HUDEP-2 (cell line): ENCODE results near the gene ATP2B2.
A peak's percentile ranks its signal among the peaks of the same experiment; 100 is the strongest.
"Not testable (repeated sequence)": the region's sequence is repeated elsewhere in the genome, so short reads cannot be mapped to it uniquely, and the experiment has no call there.

ENCODE experiments used
- DNase-seq, 76 experiments: peaks; one replicate each; lab custom pipeline; 2025; ENCODE audit not compliant: unreplicated experiment in 76 of 76; lab: John Stamatoyannopoulos, UW

Gene ATP2B2

DNA sequence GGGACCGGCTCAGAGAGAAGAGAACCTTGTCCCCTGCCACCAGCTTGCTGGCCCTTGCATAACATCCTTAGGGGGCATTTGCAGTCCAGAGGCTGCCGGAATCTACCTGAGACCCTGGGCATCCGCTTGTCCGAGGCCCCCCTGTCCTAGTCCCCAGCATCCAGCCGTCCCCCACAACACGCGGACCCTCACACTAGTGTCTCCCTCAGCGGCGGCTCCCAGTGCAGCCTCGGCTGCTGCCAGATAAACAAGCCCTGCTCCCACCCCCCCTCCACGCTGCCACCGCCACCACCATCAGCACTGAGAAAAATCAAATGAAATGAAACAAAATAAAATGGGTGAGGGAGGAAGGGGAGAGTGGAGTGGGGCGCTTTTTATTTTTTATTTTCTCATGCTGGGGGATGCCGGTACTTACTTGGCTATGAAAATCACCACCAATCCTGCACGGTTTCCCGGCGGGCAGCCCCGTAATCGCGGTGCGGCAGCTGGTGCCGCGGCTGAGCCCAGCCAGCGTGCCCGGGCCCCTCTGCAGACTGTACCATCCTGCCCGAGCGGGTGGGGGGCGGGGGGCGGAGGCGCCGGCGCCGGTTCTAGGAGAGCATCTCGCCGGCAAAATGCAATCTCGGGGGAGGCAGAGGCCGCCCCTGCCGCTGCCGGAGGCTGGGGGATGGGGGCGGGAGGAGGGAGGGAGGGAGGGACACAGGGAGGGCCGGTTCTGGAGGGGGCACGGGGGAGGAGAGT is at the start of gene ATP2B2:
ATP2B2 (minus strand) TSS at position 537 of the 741 bp plus-strand sequence. CDS start 56,043 bp downstream, outside the sequence.
- DNase-seq, result no peak

DNA sequence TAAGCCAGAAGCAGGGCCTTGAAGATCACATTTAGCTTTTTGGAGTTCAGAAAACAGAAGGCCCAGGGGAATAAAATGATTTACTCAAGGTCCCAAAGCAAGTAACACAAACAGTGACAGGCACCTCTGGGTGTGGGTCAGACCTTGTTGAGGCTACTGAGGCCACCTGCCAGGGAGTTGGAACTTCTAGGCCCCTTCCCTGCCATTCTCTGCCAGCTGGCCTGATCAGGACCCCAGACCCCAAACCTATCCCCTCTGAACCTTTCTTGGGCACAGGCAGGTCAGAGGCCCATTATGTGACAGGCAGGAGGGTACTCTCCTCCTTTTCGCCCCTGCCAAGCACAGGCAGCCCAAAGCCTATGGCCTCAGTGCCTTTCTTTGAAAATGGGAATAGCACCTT is 49.4 kb upstream of the ATP2B2 start:
- DNase-seq, result no peak

DNA sequence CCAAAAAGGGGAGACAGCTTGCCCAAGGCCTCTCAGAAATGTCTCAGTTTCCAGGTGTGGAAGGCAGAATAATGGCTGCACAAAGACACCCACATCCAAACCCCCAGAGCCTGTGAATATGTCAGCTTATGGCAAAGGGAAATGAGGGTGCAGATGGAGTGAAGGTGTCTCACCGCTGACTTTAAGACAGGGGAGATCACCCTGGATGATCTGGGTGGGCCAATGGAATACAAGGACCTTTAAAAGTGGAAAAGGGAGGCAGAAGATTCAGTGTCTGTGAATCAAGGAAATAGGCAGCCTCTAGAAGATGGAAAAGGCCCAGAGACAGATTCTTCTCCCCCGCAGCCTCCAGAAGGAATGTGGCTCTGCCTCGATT is 48.8 kb upstream of the ATP2B2 start:
- no peak for DNase-seq

DNA sequence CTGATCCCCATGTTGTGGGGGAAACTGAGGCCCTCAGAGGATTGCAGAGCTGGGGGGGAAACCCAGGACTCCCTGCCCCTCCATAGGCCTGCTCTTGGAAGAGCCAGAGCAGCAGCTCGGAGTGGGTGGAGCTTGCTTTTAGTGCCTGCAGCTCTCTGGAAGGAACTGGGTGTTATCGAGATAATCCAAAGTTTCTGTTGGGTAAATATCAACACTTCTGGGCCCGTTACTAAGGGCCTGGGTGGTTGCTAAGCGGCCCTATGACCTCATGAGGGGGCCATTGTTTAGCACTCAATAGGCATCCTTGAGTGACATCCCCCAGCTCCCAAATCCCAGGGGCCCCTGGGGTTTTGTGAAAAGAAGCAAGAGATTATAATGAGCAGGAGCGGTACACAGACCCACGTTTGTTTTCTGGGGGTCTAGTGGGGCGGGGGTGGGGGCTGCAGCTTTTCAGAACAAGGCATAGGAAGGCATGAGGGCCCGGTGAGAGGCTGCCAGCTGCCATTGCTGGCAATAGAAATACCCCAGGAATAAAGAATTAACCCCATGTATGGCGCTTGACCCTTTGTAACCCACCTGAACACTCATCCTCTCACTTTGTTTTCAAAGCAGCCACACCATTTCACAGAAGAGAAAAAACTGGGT is 48.3 kb upstream of the ATP2B2 start:
- DNase-seq, result peak in 73 of 76 experiments; percentile 10 to 87 (median 63)

DNA sequence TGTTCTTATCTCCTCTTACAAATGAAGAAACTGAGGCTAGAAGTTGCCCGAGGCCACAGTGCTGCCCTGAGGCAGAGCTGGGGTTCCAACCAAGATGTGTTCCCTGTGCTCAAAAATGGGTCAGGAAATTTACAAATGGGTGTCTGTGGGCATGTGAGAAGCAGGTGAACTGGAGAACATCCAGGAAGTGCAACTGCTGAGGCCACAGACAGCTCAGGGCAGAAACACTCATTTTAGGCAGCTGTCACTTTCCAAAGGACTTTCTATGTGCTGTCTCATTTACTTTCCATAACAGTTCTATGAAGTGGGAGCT is 47.2 kb upstream of the ATP2B2 start:
- peak in 5 of 76 experiments; percentile 10 to 34 (median 11) for DNase-seq

DNA sequence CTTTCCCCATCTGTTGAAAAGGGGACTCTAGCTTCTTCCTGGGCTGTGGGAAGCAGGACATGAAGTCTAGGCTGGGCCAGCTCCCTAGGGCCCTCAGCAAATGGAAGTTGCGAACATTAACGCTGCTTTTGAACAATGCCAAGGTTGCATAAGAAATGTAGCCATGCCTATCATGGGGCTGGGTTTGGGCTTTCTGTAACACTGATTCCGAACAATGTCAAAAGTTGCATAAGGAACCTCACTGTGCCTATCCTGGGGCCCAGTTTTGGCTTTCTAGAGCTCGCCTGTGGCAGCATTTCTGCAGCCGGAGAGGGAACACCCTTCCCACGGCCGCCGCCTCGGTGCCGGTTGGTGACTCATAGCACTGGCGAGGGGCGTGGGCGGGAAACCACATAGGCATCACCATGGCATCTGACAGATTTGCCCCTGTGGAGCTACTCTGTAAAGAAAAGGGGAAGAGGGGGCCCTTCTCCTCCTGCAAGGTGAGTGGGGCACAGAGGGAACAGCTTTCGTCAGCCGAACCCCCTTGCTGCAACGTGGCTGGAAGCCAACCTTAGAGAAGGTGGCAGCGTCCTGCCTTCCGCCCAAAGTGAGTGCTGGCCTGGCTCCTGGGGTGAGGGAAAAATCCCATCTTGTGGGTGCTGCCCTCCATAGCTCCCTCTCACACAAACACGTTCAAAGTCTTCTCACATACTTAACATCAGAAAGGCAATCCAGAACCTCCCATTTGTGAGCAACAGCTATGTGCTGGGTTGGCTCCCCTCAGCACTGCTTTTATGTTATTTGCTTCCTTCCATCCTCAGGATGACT is 46.6 kb upstream of the ATP2B2 start:
- DNase-seq, result peak in 75 of 76 experiments; percentile 35 to 95 (median 84)

DNA sequence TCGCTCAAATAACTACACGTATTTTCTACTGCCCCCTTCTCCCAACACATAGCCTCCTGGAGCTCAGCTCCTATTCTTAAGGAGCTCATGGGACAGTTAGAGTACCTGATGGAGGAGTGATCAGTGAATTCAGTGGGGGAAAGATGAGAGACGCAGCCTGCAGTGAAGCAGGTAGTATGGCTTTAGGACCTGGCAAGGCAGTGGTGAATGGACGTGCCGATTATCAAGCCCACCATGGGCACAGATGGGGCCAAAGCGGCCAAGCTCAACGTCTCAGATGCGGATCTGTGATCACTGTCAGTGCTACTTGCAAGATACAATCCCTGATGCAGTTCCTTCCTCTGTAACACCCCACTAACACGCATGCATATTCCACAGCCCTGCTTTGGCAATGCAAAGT is 45.8 kb upstream of the ATP2B2 start:
- peak in 2 of 76 experiments; percentile 11 to 42 for DNase-seq

DNA sequence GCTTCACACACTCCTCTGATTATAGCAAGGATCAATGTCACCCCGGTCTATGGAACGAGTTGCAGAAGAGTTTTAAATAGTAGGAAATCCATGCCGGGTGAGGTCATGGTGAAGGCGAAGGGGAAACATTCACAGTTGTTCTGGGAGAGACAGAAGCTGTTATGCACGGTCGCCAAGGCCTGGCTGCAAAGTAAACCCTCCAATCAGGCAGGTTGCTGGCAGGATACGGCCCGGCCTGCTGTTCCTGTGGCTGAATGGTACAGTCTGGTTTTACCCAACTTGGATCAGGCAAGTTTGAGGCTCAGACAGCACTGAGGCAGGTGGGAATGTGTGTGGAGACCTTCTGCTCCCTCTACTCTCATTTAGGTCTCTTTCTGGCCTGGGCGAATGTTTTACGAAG is 45.3 kb upstream of the ATP2B2 start:
- no peak for DNase-seq

DNA sequence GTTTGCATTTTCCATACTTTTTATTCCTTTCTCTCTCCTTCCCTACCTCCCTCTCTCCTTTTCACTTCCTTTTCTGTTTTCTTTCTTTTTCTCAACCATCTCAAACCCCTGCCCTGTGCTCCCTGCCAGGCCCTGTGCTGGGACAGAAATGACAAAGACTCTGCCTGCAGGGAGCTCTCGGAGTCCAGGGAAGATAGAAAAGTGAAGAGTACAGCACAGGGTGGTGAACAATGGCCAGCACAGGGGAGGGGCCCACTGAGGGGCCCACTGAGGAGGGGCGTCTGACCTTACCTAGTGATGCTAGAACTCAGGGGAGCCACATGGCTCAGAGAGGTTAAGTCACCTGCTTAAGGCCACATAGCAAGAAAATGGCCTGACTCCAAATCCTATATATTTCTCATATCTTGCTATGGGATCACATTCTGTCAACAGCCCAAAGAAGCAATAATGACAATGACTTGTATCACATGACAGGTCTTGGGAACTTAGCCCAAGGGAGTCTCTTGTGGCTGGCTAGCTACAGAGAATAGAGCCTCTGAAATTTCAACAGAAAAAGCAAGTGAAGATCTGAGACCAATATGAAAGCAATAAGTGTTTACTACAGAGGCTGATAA is 44.3 kb upstream of the ATP2B2 start:
- DNase-seq, result peak in 34 of 76 experiments; percentile 3 to 70 (median 40)

DNA sequence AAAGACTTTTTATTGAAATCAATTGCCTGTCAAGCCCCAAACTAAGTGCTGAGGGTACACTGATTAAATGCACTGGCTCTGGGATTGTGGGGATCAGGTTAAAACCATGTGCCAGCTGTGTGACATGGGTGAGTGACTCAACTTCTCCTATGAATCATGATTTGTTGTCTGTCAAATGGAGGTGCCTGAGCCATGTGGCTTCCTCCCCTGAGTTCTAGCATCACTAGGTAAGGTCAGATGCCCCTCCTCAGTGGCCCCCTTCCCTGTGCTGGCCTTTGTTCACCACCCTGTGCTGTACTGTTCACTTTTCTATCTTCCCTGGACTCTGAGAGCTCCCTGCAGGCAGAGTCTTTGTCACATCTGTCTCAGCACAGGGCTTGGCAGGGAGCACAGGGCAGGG is 43.6 kb upstream of the ATP2B2 start:
- DNase-seq, result peak in 9 of 76 experiments; percentile 10 to 58 (median 18)

DNA sequence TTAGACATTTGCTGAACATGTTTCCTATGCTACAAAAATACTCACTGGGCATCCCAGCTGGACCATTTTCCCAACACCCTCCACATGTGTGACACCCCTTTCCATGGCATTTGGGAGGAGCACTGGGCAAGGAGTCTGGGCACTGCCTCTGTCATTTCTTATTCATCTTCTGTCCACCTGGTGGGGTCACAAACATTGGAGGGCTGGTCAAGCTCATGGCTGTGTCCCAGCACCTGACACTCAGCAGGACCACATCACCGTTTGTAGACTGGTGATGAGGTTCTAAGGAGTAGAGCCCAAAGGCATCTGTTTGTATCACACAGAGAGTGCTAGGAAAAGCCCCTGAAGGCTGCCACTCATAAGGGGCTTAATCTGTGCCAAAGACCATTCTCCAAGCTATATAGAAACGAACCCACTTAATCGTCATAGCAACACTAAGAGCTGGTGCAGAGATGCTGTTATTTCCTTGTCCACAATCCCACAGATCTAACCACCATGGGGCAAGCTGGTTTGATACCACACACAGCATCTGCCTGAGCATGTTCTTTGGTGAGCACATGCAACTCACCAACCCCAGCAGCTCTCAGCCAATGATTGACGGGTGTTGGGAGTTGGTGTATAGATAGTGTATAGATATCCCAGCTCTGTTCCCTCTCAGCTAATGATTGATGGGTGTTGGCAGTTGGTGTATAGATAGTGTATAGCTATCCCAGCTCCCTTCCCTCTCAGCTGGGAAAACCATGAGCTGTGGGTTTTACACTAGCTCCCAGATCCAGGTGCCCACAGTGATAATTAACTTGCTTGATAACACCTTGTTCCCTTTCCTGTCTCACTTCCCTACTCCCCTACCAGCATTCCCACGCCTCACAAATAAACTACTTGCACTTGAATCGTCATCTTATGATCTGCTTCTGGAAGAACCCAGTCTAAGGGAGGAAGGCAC is 42.7 kb upstream of the ATP2B2 start:
- DNase-seq, result peak in 30 of 76 experiments; percentile 5 to 54 (median 22)

DNA sequence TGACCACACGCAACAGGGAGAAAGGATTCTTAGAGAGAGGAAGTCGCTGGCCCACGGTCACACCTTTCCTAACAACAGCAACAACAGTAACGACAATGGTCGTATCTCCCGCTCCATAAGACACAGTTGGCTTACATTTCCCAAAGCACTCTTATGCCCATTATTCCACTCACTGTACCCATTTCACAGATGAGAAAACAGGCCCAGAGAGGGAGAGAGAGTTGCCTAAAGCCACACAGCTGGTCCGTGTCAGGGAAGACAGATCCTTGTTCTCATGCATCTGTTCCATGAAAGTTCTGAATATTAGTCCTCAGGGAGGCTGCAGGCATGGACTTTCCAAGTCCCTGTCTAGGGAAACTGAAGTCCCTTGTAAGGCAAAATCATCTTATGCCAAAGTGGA is 42.0 kb upstream of the ATP2B2 start:
- no peak for DNase-seq

DNA sequence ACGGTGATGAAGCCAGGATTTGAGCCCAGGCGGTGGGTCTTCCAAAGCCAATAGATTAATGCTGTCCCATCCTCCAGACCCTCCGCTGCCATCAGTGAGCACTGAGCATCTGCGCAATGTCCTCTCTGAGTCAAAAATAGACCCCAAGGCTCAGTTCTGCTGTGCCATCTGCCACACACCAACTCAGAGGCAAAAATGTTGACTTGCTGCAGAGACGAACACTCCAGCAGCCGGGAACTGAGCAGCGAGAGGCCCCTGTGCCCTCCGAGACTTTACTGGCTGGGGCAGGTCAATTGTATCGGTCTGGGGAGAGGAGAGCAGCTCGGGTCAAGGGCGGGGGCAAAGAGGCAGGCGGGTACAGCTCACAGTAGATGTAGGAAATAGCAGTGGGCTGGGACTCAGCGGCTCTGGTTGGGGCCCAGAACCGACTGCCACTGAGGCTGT is 41.5 kb upstream of the ATP2B2 start:
- no peak for DNase-seq

DNA sequence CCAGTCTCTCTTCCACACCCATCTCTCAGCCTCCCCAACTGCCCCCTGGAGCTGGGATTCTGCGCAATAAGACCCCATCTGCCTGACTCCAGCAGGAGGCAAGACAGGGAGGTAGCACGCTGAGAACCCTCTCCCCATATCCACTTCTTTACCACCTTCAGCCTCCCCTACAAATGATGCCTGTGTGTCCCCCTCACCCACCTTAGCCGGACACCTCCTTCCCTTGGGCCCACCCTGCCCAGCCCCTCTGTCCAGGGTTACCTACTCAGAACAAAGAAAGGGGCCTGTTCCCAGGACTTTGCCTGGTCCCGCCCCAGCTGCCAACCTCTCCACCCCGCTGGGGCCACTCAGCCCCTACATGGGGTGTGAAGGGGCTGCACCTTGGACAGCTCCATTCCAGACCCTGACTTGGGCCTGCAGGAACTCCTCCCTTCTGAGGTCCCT is 40.8 kb upstream of the ATP2B2 start:
- DNase-seq, result no peak

DNA sequence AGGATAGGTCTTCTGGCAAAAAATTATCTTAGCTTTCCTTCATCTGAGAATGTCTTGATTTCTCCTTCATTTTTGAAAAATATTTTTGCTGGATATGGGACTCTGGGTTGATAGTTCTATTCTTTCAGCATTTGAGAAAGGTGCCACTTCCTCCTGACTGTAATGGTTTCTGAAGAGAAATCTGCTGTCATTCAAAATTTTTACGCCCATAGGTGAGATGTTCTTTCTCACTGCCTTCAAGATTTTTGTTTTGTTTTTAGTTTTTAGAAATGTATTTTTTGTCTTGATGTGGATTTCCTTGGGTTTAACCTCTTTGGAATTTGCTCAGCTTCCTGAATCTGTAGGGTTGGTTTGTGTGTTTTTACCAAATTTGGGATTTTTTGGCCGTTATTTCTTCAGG is 37.1 kb upstream of the ATP2B2 start:
- no peak for DNase-seq

DNA sequence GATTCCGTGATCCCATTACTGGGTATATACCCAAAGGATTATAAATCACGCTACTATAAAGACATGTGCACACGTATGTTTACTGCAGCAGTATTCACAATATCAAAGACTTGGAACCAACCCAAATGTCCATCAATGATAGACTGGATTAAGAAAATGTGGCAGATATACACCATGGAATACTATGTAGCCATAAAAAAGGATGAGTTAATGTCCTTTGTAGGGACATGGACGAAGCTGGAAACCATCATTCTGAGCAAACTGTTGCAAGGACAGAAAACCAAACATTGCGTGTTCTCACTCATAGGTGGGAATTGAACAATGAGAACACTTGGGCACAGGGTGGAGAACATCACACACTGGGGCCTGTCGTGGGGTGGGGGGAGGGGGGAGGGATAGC is 35.0 kb upstream of the ATP2B2 start:
- DNase-seq, result not testable (repeated sequence)

DNA sequence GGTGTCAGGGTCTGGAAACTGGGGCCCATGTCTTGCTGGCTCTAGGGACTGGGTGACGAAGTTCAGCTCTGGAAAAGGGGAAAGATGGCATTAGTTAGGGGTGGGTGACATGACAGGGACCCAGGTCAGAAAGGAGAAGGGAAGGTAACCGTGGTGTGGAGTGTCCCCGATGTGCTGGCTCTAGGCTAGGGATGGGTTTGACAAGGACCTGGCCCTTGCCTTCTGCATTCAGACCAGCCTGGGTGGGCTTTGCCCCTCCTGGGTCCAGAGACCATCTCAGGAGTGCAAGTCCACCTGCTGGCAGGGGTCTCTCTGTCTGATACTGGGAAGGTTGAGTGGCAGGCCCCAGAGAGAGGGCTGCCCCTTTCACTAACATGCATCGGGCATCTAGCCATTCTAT is 28.7 kb upstream of the ATP2B2 start:
- DNase-seq, result no peak

DNA sequence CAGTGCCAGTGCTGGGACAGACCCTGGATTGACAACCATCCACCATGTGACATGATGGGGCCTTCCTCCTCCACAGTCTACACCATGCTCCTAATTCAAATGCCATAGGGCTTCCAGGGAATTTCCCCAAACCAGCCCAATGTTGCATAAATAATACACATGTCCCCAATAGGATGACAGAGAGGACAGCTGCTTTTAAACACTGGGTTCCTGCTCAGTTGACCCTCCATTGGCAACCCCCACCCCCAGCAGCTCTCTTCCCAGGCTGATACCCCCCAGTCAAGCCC is 28.3 kb upstream of the ATP2B2 start:
- DNase-seq, result no peak

DNA sequence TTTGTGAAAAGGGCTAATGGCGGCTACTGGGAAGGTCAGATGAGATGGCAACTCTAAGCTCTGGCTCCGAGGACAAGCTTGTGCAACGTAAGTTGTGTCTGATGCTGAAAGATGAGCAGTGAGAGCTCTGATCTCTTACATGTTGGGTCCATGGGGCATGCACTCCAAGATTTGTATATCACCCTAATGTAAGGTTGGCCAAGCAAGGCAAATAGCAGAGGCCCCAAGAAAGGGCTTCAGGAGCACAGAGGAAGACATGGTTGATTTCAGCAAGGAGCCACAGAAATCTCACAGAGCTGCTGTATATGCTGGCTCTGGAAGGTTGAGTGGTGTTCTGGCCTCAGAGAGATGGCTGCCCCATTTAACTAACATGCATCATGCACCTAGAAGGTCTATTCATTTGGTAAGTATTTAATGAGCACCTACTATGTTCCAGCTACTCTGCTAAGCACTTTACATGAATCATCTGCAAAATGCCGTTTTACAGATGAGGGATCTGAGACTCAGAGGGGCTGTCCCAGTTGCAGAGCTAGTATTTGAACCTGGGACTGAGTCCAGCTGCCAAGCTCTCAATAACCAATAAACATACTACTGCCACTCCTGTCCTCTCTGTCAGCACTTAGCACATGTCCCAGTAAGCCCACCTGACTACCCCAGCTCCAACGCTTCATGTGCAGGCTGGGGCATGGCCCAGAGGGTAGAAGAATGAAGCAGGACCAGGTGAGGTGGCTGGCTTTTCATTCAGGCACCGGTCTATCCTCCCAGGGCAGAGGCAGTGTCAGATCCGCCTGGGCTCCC is 27.8 kb upstream of the ATP2B2 start:
- no peak for DNase-seq
